K562 (cell line): ENCODE data around the gene IMPA2. TPM values are rescaled to one million over a fixed set of nuclear protein-coding genes. Genes with fewer than 3 reads are reported as not detected.

Experiments used
- ATAC-seq: fragments of 200-7000 bp; cut with Tn5 transposase; 3 replicates; pipeline ENCODE4 v1.9.1; 2020; ENCODE audit warnings: moderate library complexity
- BruUV-seq: library from RNA; stranded (reverse); fragments of 400-500 nt; replicated peaks from 2 replicates; lab custom pipeline; 2021; lab: Mats Ljungman, UMichigan
- CTCF ChIA-PET: fragments of 300-600 bp; formaldehyde crosslinking; extraction: SDS; loops from one replicate; lab custom pipeline; 2021; ENCODE audit warnings: low intra/inter-chr PET ratio; lab: Yijun Ruan, JAX
- POLR2A ChIA-PET: fragments of 300-600, 350-650 bp; sonication (Branson Sonifier 250); formaldehyde crosslinking; extraction: SDS; loops from one replicate; lab custom pipeline; 2021; ENCODE audit warnings: antibody characterized with exemption, inconsistent platforms; lab: Yijun Ruan, JAX
- DNase-seq, 4 experiments: peaks; one replicate each; pipeline versions ENCODE4 v3.0.0 to v3.0.0-alpha.2; 2011 to 2018; ENCODE audit warnings: low spot score in 3 of 4, mixed read lengths in 3 of 4; ENCODE audit errors: extremely low read depth in 1 of 4
- FAIRE-seq: peaks from 2 replicates; lab custom pipeline; 2011; peaks lifted over from hg19 to GRCh38; lab: Jason Lieb, UNC
- H2AFZ ChIP-seq: 2 replicates; pipeline ENCODE4 v1.6.0; 2011; ENCODE audit warnings: low read depth, low read length, control low read depth, inconsistent platforms
- H3K27ac ChIP-seq: fragments of 200-600 bp; 3 replicates; pipeline ENCODE4 v1.8.0; 2011; ENCODE audit warnings: low read depth, mild to moderate bottlenecking, control low read depth, inconsistent platforms, low read length, moderate library complexity, mixed read lengths; ENCODE audit errors: extremely low read depth
- H3K27me3 ChIP-seq, 2 experiments: fragments of 300-600 bp in 1 of 2; 2 replicates in 1 of 2; 3 replicates in 1 of 2; pipeline versions ENCODE4 v1.6.0 to v1.8.0; 2011; ENCODE audit warnings: inconsistent platforms in 2 of 2, low read length in 2 of 2, mild to moderate bottlenecking in 1 of 2, mixed read lengths in 1 of 2, moderate library complexity in 1 of 2; ENCODE audit not compliant: control insufficient read depth in 2 of 2, insufficient read depth in 2 of 2
- H3K36me3 ChIP-seq: fragments of 300-600 bp; 3 replicates; pipeline ENCODE4 v1.8.0; 2011; ENCODE audit warnings: mild to moderate bottlenecking, low read length, inconsistent platforms; ENCODE audit not compliant: control insufficient read depth, insufficient read depth
- H3K4me1 ChIP-seq, 2 experiments: fragments of 200-600 bp in 1 of 2; replicated peaks in 1 of 2; 2 replicates in 1 of 2; 3 replicates in 1 of 2; pipeline versions ENCODE4 v1.5.1 to v1.8.0; 2011; ENCODE audit warnings: inconsistent platforms in 2 of 2, low read length in 2 of 2, mild to moderate bottlenecking in 1 of 2, mixed read lengths in 1 of 2, moderate library complexity in 1 of 2; ENCODE audit not compliant: control insufficient read depth in 2 of 2, insufficient read depth in 2 of 2
- H3K4me2 ChIP-seq: 2 replicates; pipeline ENCODE4 v1.6.1; 2011; ENCODE audit warnings: low read length, control low read depth, inconsistent platforms, mixed read lengths; ENCODE audit not compliant: insufficient read depth
- H3K4me3 ChIP-seq: fragments of 200-600 bp; sonication (generic), shearing (Covaris generic); 2 replicates; pipeline ENCODE4 v1.5.1; 2016; ENCODE audit warnings: control low read depth, inconsistent platforms
- H3K79me2 ChIP-seq: fragments of 200-600 bp; 3 replicates; pipeline ENCODE4 v1.8.0; 2011; ENCODE audit warnings: low read length, inconsistent platforms; ENCODE audit not compliant: control insufficient read depth, insufficient read depth
- H3K9ac ChIP-seq, 2 experiments: 2 replicates each; pipeline versions ENCODE4 v1.6.0 to v1.6.1; 2011; ENCODE audit warnings: low read depth in 2 of 2, low read length in 2 of 2, control low read depth in 1 of 2, inconsistent platforms in 1 of 2, mild to moderate bottlenecking in 1 of 2, mixed read lengths in 1 of 2; ENCODE audit not compliant: insufficient read depth in 1 of 2
- H3K9me1 ChIP-seq: one replicate; pipeline ENCODE4 v1.6.0; 2011; ENCODE audit warnings: inconsistent platforms, mild to moderate bottlenecking, low read length, moderate library complexity; ENCODE audit not compliant: control insufficient read depth, insufficient read depth
- H3K9me3 ChIP-seq: replicated peaks from 2 replicates; pipeline ENCODE4 v1.5.1; 2011; ENCODE audit warnings: low read depth, low read length, inconsistent platforms; ENCODE audit not compliant: control insufficient read depth, insufficient read depth
- H4K20me1 ChIP-seq: replicated peaks from 2 replicates; pipeline ENCODE4 v1.6.1; 2011; ENCODE audit warnings: low read length, inconsistent platforms, mixed read lengths; ENCODE audit not compliant: control insufficient read depth, insufficient read depth
- MCM5 ChIP-seq: fragments of 450-650 bp; IDR thresholded peaks from 2 replicates; pipeline ENCODE4 v1.6.1; 2016; ENCODE audit warnings: low read depth
- SPI1 ChIP-seq: IDR thresholded peaks from 2 replicates; pipeline ENCODE4 v1.6.1; 2011; ENCODE audit warnings: low read depth, low read length, control low read depth, borderline replicate concordance
- ZFP1 ChIP-seq: fragments of 450-650 bp; formaldehyde crosslinking; IDR thresholded peaks from 2 replicates; pipeline ENCODE4 v1.4.0; 2020; ENCODE audit warnings: mild to moderate bottlenecking, mixed read lengths
- ZNF253 ChIP-seq: fragments of 250-450 bp; sonication (Bioruptor Pico); conservative IDR thresholded peaks from 2 replicates; pipeline ENCODE4 v1.6.1; 2021; ENCODE audit warnings: mild to moderate bottlenecking
- ZNF436 ChIP-seq: fragments of 250-450, 450-650 bp; sonication (Bioruptor Pico); formaldehyde crosslinking; IDR thresholded peaks from 2 replicates; pipeline ENCODE4 v1.7.0; 2020; ENCODE audit warnings: mild to moderate bottlenecking
- WGBS: fragments of 100-300 bp; shearing (Covaris generic); methylation state at CpG from one replicate; pipeline ENCODE4 v1.1.6; 2016; ENCODE audit warnings: low coverage, mixed read lengths; ENCODE audit not compliant: insufficient coverage; ENCODE audit errors: missing lambda C conversion rate; 5-methylcytosine and 5-hydroxymethylcytosine counted together
- in situ Hi-C: fragments of 300-500 bp; cut with MboI; formaldehyde crosslinking; loops from 4 replicates; pipeline ENCODE4 v1.15.0; 2018; ENCODE audit warnings: inconsistent platforms, mixed read lengths
- intact Hi-C: fragments of 100-400 bp; cut with micrococcal nuclease; formaldehyde crosslinking; loops from 2 replicates; pipeline ENCODE4 v1.14.2; 2022
- polyA plus RNA-seq, 8 experiments: library from polyadenylated mRNA; depleted of rRNA in 4 of 8; stranded (reverse) in 5 of 8; unstranded in 3 of 8; fragments of >200 nt; fragmentation: Nextera tagmentation in 2 of 8; fragmentation: Illumina TruSeq in 1 of 8; extraction: Ambion mirVana in 2 of 8; extraction: Trizol in 1 of 8; gene quantifications; 2 replicates each; pipeline versions ENCODE4 v1.2.1 to v1.2.3, GENCODE V29; 2011 to 2014; ENCODE audit warnings: inconsistent platforms in 1 of 8, missing spikeins in 1 of 8
- total RNA-seq, 7 experiments: library from RNA; depleted of rRNA in 6 of 7; stranded (reverse); fragments of >200 nt in 6 of 7; fragmentation: Illumina TruSeq in 2 of 7; extraction: Trizol in 2 of 7; gene quantifications; 2 replicates each; pipeline versions ENCODE4 v1.2.1 to v1.2.3, GENCODE V29; 2011 to 2021; ENCODE audit warnings: low replicate concordance in 1 of 7
- TF ChIP-seq, protein P1 (sequence below): fragments of 250-450 bp; sonication (Bioruptor Pico); IDR thresholded peaks from 2 replicates; pipeline ENCODE4 v1.5.0; 2020; ENCODE audit warnings: mild to moderate bottlenecking

Gene IMPA2
- total and polyA plus RNA-seq, 9 of the 15 experiments (the other 6 are each of a cell fraction or from before 2014, with no cell fraction given): 0.62 to 11.3 (median 5.7) TPM

DNA sequence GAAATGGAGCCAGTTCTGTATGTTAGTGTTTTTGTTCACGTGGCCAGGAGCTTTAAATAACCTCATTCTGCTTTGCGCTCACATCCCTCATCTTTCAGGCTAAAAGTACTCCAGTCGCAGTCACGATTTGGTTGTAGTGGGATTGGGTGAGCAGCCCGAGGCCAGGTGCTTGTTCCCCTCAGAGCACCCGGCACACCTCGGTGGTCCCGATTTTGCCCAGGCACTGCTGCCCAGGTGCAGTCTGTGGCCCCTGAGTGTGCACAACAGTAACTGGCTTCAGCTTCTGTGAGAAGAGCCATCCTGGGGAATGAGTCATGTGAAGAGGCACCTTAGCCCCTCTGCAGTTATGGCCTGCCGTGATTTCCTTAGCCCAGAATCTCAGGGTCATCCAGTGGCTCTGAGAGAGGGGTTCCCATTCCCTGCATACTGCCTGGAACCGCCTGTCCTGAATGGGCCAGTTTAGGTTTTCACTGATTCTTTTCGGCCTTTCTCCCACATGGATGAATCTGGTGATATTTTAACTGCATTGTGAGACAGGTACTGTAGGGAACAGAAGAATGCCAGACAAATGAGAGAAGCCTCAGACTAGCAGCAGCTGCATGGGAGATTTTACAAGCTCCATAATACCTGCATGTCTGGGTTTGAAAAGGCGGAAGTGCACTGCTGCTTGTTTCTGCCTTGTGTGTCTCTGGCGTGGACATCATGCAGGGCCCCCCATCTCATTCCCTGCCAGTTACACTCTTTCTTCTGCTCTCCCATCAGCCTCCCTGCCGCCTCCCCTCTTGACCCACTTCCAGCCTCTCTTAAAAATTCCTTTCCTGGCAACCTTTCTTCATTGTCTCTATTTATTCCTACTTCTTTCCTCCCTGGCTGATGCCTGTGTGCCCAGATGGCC, 33.5 kb downstream of the IMPA2 start:
- in situ Hi-C loops: no loop called here
- 40% methylated on average over 13 of the region's 14 CpGs for WGBS
- no peak for ATAC-seq
- no peak overlapping the region for H3K27ac ChIP-seq
- no peak overlapping the region for H3K4me3 ChIP-seq
- H3K36me3 ChIP-seq: no peaks in the 10 kb centered on the region
- peaks cover 0 to 11% of the 10 kb centered on the region in 2 experiments; a peak in 1 of 5 replicates for H3K27me3 ChIP-seq
- BruUV-seq: no TSS peak
- no peak for TF ChIP-seq ZNF253 (CRISPR knock-in tag)
- TF ChIP-seq ZFP1 (CRISPR knock-in tag): no peak
- TF ChIP-seq ZNF436: no peak
- TF ChIP-seq MCM5: no peak
- TF ChIP-seq, protein P1, sequence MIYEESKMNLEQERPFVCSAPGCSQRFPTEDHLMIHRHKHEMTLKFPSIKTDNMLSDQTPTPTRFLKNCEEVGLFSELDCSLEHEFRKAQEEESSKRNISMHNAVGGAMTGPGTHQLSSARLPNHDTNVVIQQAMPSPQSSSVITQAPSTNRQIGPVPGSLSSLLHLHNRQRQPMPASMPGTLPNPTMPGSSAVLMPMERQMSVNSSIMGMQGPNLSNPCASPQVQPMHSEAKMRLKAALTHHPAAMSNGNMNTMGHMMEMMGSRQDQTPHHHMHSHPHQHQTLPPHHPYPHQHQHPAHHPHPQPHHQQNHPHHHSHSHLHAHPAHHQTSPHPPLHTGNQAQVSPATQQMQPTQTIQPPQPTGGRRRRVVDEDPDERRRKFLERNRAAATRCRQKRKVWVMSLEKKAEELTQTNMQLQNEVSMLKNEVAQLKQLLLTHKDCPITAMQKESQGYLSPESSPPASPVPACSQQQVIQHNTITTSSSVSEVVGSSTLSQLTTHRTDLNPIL (CRISPR knock-in tag): no peak
- TF ChIP-seq SPI1: peak; percentile 43; the same call in 1 of the 2 replicates
- TF ChIP-seq, all 486 proteins: peak for 1
- POLR2A ChIA-PET: interaction anchor here (0.8 kb wide), 1 partner anchor 15 kb away, joined by 3 read pairs; no protein-coding TSS in a partner anchor
- Histone ChIP-seq H3K79me2 (no peaks in the 10 kb centered on the region), H3K9me1 (no peaks in the 10 kb centered on the region), H3K4me1 (no peaks in the 10 kb centered on the region), H3K4me2 (no peak overlapping the region), H2AFZ (no peak overlapping the region), H3K9me3 (no peaks in the 10 kb centered on the region), H3K9ac (no peak overlapping the region), H4K20me1 (peaks cover 5% of the 10 kb centered on the region; the same call in 1 of the 2 replicates)
- FAIRE-seq: no peak
- intact Hi-C loops: no loop called here
- CTCF ChIA-PET: no interaction called here
- DNase-seq: no peak
